Heart left ventricle (tissue), 13 donors: ENCODE data around the gene RNF133.

Source experiments
- CTCF ChIP-seq, 12 donors: fragments of 200-600 bp; sonication (generic) in 4 of 12; IDR thresholded peaks; one replicate each; pipeline versions ENCODE4 v1.5.0 to v1.8.0; 2018 to 2022; ENCODE audit warnings: antibody characterized with exemption in 12 of 12, mild to moderate bottlenecking in 5 of 12
- POLR2A ChIP-seq, 2 donors: fragments of 450-650 bp; IDR thresholded peaks; one replicate each; pipeline ENCODE4 v1.6.1; 2017; ENCODE audit warnings: antibody characterized with exemption in 2 of 2, mild to moderate bottlenecking in 2 of 2, moderate library complexity in 2 of 2
- donor health status: ischemic (EF 13 %, LVEDD 7.1; RV severe dilation, severe dysfunction).
- donor health status: DM: no; HTN: yes; CAD: no.
- donor health status: DM: no; HTN: no; CAD: no.
- donor health status: ischemic (EF 25% LVEDD 6.9; RV normal size, moderate dysfunction).
- donor health status: ischemic (EF 25% LVEDD 5.7; RV mildly dilated, moderate dysfunction).
- donor health status: ischemic (EF 35%, LVEDD 5.7; RV mildly dilated, moderate dysfunction).
- donor health status: nonischemic (EF 11% LVEDD 7.7; RV severe dilation, severe dysfunction).
- donor health status: DM: yes; HTN: yes; CAD: no.
- donor health status: PGD.
- donor health status: ischemic (EF 29% LVEDD 5.4; RV normal size, mild dysfunction).
- donor health status: nonischemic (EF 23%, LVEDD 6.1; RV moderate dilation, normal function).

- TF ChIP-seq CTCF (IDR thresholded peaks at IDR 0.05) = no peak
- TF ChIP-seq POLR2A (IDR thresholded peaks at IDR 0.05) = no peak
Measured at GRCh38 chr7:122672536-122672935, 26.4 kb downstream of the RNF133 start.
